DND-41 (cell line): ENCODE measurements around the gene MFNG.

ENCODE experiments used
- ATAC-seq: fragments of 200-7000 bp; cut with Tn5 transposase; 3 replicates; pipeline ENCODE4 v1.9.1; 2021; ENCODE audit warnings: low read depth; ENCODE audit not compliant: insufficient read depth
- DNase-seq: peaks from one replicate; pipeline ENCODE4 v3.0.0-alpha.2; 2020
- H2AFZ ChIP-seq: 2 replicates; pipeline ENCODE4 v1.6.0; 2012; ENCODE audit warnings: low read depth, low read length
- H3K27ac ChIP-seq: 2 replicates; pipeline ENCODE4 v1.5.1; 2012; ENCODE audit warnings: low read length, inconsistent platforms
- H3K27me3 ChIP-seq: fragments of 200-600 bp; sonication (generic); 2 replicates; pipeline ENCODE4 v1.6.0; 2012; ENCODE audit warnings: low read length, mild to moderate bottlenecking, inconsistent platforms; ENCODE audit not compliant: insufficient read depth, poor library complexity
- H3K36me3 ChIP-seq: 2 replicates; pipeline ENCODE4 v1.5.1; 2012; ENCODE audit warnings: low read length, inconsistent platforms; ENCODE audit not compliant: insufficient read depth
- H3K4me1 ChIP-seq: 2 replicates; pipeline ENCODE4 v1.5.1; 2012; ENCODE audit warnings: mild to moderate bottlenecking, low read length; ENCODE audit not compliant: insufficient read depth
- H3K4me2 ChIP-seq: 2 replicates; pipeline ENCODE4 v1.6.0; 2012; ENCODE audit warnings: mild to moderate bottlenecking, moderate library complexity, low read length, inconsistent platforms; ENCODE audit not compliant: insufficient read depth
- H3K4me3 ChIP-seq, 2 experiments: fragments of 200-600 bp in 1 of 2; shearing (Covaris generic) in 1 of 2; 2 replicates each; pipeline ENCODE4 v1.5.1; 2012 to 2016; ENCODE audit warnings: inconsistent platforms in 2 of 2, low read length in 2 of 2, mild to moderate bottlenecking in 2 of 2, low read depth in 1 of 2, moderate library complexity in 1 of 2
- H3K79me2 ChIP-seq: 2 replicates; pipeline ENCODE4 v1.6.0; 2012; ENCODE audit warnings: low read length, inconsistent platforms; ENCODE audit not compliant: insufficient read depth
- H3K9ac ChIP-seq: 2 replicates; pipeline ENCODE4 v1.6.0; 2012; ENCODE audit warnings: low read depth, mild to moderate bottlenecking, inconsistent platforms, low read length, moderate library complexity
- H3K9me3 ChIP-seq: 2 replicates; pipeline ENCODE4 v1.5.1; 2012; ENCODE audit warnings: low read length, moderate library complexity, mild to moderate bottlenecking, inconsistent platforms; ENCODE audit not compliant: insufficient read depth, severe bottlenecking
- H4K20me1 ChIP-seq: 2 replicates; pipeline ENCODE4 v1.6.0; 2012; ENCODE audit warnings: low read length; ENCODE audit not compliant: insufficient read depth
- EZH2 ChIP-seq: IDR thresholded peaks from 3 replicates; pipeline ENCODE4 v1.6.1; 2012; ENCODE audit warnings: borderline replicate concordance, low read depth, mild to moderate bottlenecking, moderate library complexity, low read length, inconsistent platforms; ENCODE audit not compliant: severe bottlenecking
- TF ChIP-seq, protein P1 (sequence below): IDR thresholded peaks from 2 replicates; pipeline ENCODE4 v1.5.1; 2012; ENCODE audit warnings: borderline replicate concordance, low read length, moderate library complexity, mild to moderate bottlenecking; ENCODE audit not compliant: poor library complexity, severe bottlenecking; ENCODE audit errors: extremely low read depth

MFNG gene

DNA sequence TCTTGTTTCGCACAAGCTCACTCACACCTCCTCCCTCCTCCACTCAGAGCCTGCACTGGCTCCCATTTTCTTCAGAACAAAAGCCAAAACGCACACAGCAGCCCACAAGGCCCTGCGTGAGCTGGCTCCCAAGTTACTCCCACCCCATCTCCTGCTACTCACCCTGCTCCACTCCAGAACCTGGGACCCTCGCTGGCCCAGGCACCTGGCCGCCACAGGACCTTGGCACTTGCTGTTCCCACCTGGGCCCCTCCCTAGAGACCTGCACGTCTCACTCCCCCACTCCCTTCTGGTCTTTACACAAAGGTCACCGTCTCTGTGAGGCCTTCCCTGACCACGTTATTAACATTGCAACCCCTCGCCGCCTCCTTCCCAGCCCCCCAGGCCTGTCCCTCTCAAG is 945 bp upstream of the MFNG start:
- H2AFZ ChIP-seq: no peak overlapping the region
- 0 out of 2 replicates have a peak, but pooled peaks cover 6% of the 10 kb centered on the region for H4K20me1 ChIP-seq
- no peaks in the 10 kb centered on the region for H3K9me3 ChIP-seq
- H3K4me2 ChIP-seq: peak overlapping the region; percentile 68
- no peaks in the 10 kb centered on the region for H3K36me3 ChIP-seq
- TF ChIP-seq EZH2: no peak
- TF ChIP-seq, protein P1, sequence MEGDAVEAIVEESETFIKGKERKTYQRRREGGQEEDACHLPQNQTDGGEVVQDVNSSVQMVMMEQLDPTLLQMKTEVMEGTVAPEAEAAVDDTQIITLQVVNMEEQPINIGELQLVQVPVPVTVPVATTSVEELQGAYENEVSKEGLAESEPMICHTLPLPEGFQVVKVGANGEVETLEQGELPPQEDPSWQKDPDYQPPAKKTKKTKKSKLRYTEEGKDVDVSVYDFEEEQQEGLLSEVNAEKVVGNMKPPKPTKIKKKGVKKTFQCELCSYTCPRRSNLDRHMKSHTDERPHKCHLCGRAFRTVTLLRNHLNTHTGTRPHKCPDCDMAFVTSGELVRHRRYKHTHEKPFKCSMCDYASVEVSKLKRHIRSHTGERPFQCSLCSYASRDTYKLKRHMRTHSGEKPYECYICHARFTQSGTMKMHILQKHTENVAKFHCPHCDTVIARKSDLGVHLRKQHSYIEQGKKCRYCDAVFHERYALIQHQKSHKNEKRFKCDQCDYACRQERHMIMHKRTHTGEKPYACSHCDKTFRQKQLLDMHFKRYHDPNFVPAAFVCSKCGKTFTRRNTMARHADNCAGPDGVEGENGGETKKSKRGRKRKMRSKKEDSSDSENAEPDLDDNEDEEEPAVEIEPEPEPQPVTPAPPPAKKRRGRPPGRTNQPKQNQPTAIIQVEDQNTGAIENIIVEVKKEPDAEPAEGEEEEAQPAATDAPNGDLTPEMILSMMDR: no peak
- DNase-seq (no peak), ATAC-seq (no peak)
- no peak overlapping the region for H3K9ac ChIP-seq
- peaks cover 48% of the 10 kb centered on the region for H3K79me2 ChIP-seq
- peaks cover 29% of the 10 kb centered on the region for H3K4me1 ChIP-seq
- H3K27ac ChIP-seq: no peak overlapping the region
- H3K4me3 ChIP-seq: no peak overlapping the region
- H3K27me3 ChIP-seq: peaks cover 7% of the 10 kb centered on the region

DNA sequence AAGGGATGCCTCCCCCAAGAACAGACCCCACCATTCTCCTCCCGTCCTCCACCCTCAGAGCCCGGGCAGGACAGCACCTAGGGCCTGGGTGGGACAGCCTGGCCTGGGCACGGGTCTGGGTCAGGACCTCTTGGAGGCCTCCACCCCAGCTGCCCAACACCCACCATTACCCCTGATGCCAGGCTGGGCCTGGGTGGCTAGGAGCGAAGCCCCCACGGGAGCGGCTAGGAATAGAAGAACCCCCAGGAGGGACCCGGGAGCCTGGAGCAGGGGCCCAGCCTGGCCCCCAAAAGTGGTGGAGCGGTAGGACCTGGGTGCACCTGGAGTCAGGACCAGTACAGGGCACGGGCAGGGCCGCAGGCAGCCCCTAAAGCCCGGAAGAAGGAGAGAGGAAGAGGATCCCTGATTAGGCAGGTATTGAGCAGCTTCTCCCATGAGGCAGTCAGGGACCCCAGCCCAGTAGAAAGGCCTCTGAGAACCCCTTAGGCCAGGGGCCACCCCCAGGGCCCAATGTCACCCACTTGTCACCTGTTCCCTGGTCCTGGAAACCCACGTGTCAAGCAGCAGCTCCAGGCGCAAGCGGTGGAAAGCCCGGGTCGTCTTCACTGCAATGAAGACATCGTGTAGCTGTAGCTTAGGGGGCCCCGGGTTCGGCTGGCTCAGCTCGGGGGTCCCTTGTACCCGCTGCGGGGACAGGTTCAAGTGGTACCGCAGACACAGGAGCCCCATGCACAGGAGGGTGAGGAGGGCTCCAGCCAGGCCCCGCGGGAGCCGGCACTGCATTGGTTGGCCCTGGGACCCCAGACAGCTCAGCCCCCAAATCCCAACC is 575 bp downstream of the MFNG start:
- peak overlapping the region; percentile 90 for H3K27ac ChIP-seq
- H3K27me3 ChIP-seq: peaks cover 7% of the 10 kb centered on the region
- DNase-seq: peak; percentile 28
- H3K36me3 ChIP-seq: no peaks in the 10 kb centered on the region
- H3K4me2 ChIP-seq: peak overlapping the region; percentile 68
- H3K4me3 ChIP-seq: peak overlapping the region; percentile 50 to 67; a peak in 3 of 4 replicates
- H3K79me2 ChIP-seq: peaks cover 54% of the 10 kb centered on the region
- H2AFZ ChIP-seq: peak overlapping the region; percentile 67
- peaks cover 29% of the 10 kb centered on the region for H3K4me1 ChIP-seq
- ATAC-seq: peak; percentile 23
- TF ChIP-seq EZH2: no peak
- TF ChIP-seq, protein P1: no peak
- 0 out of 2 replicates have a peak, but pooled peaks cover 8% of the 10 kb centered on the region for H4K20me1 ChIP-seq
- no peaks in the 10 kb centered on the region for H3K9me3 ChIP-seq
- peak overlapping the region; percentile 82 for H3K9ac ChIP-seq

DNA sequence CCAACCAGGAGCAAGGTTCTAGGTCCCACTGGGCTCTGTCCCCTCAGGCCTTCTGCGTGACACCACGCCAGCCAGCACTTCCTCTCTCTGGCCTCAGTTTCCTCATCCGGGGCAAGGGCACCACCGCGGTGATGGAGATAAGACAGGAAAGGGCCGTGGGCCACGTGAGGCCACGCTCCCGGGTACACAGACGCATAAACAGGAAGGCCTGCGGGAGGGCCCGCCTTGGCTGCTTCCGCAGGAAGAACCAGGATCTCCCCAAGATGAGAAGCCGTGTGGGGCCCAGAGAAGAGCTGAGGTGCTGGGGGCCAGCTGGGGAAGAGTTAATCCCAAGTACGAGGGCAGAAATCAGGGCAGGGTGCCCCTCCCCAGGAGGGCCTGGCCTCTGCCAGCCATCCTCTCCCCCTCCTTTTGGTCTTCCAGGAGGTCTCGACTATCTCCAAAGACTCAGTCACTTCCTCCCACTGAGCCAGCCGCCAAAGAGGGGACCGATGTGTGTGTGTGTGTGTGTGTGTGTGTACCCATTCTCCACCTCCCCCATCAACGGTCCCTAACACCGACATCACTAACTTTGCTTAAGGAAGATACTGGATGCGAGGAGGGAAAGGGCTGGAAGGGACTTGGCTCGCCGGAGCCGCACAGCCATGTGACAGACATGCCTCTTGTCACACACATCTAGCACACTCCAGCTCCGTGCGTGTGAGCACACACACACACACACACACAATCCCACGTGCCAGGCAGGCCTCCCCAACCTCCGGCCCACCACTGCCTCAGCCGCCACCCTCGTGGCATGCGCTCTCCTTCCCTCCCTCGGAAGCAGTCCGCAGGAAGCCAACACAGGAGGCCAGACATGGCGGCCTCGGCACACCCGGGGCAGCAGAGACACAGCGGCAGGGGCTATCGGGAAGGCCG is 1.4 kb downstream of the MFNG start:
- H3K4me1 ChIP-seq: peaks cover 29% of the 10 kb centered on the region
- peak overlapping the region; percentile 90 for H3K27ac ChIP-seq
- DNase-seq (peak; percentile 81), ATAC-seq (peak; percentile 75)
- peaks cover 7% of the 10 kb centered on the region for H3K27me3 ChIP-seq
- peak overlapping the region; percentile 68 for H3K4me2 ChIP-seq
- H3K36me3 ChIP-seq: no peaks in the 10 kb centered on the region
- H3K79me2 ChIP-seq: peaks cover 54% of the 10 kb centered on the region
- peak overlapping the region; percentile 50 to 67; a peak in 3 of 4 replicates for H3K4me3 ChIP-seq
- H3K9ac ChIP-seq: peak overlapping the region; percentile 82
- H2AFZ ChIP-seq: peak overlapping the region; percentile 67
- no peaks in the 10 kb centered on the region for H3K9me3 ChIP-seq
- TF ChIP-seq EZH2: no peak
- TF ChIP-seq, protein P1: no peak
- 0 out of 2 replicates have a peak, but pooled peaks cover 8% of the 10 kb centered on the region for H4K20me1 ChIP-seq
